Measurements from ENCODE around the gene EXD2. TPM values are rescaled to one million over a fixed set of nuclear protein-coding genes. Genes with fewer than 3 reads are reported as not detected.
"Not testable (repeated sequence)": the region's sequence is repeated elsewhere in the genome, so short reads cannot be mapped to it uniquely, and the experiment has no call there.

The EXD2 gene
- total RNA-seq, 2 experiments from 2014 or later: 3.4 to 4.2 TPM

DNA sequence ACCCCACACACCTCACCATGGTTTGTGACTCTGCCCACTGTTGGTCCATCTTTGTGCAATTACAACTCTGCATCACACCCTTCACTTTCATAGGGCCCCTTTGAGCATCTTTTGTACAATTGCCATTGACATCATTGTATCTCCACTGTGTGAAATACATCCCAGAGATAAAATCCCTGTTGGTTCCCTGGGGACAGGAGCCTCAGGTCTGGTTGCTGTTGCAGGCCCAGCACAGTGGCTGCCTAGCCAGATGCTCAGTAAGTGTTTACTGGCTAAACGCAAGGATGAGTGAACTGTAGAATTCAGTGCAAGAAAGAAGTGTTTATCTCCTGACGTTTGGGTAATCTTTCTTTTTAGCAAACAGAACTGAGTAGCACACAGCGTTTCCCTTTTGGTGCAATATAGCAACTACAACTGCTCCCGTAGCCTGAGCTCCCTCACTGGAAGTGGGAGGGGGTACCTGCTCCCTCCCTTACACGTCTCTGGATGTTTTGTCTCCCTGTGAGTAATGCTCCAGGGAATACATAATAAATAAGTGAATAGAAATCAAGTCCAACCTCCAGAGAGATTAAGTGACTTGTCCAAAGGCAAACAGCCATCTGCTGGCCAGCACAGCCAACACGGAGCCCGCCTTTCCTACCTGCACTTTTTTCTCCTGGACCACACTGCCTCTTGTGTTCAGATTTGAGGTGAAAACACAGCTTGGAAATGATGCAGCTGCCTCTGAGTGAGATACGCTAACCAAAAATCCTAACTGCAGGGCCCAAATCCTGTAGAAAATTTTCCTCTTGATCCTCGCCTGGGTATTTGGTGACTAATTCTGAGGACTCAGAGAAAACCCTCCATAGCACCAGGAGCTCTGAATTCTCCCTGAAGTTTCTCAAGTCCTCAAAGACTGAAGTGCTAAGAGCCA lies 96.1 kb downstream of the EXD2 start:
- H3K27ac Mint-ChIP-seq: no peak overlapping the region
- no peaks in the 10 kb centered on the region for H3K9me3 Mint-ChIP-seq (ENCODE audit: insufficient read depth)
- no peaks in the 10 kb centered on the region for H3K4me1 Mint-ChIP-seq (ENCODE audit: low read depth)
- no peak for DNase-seq
- ChIA-PET CTCF (interaction anchor here (0.7 kb wide), 1 partner anchor 173 kb away, joined by 3 read pairs; no protein-coding TSS in a partner anchor), POLR2A (no interaction called here)
- no peak for ATAC-seq
- no peak overlapping the region for H3K4me3 Mint-ChIP-seq
- no peaks in the 10 kb centered on the region for H3K36me3 Mint-ChIP-seq (ENCODE audit: low read depth)
- H3K27me3 Mint-ChIP-seq (ENCODE audit: low read depth): peaks cover 13% of the 10 kb centered on the region

DNA sequence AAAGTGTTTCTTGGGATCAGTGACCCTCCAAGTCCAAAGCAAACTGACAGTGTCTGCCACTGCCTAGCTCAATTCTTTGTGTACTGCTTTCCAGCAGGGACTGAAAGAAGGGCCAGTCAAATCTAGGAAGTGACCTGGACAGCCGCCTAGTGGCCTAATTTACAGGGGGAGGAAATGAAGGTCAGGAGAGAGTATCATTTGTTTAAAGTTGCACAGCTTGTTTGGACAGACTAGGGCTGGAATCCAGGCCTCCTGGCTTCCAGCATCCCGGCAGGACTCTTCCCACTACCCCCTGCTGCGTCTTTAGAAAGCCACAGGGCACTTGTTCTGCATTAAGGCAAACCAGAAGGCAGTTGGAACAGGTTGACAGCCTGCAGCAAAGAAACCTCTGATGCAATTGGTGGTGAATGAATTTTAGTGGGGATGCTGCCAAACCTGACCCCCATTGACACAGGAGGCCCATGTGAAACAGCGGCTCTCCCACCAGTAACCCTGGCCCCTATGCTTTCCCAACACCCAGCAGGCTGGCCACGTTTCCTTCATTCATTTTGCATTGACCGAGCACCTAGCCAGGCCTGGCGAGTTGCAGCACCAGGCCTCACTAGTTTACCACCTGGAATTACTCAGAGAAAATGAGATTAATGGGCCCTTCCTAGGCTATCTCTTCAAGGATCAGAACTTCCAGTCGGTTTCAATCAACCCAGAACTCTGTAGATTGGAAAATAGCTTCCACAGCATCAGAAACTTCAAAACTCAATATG lies 96.9 kb downstream of the EXD2 start:
- Mint-ChIP-seq H3K4me3 (no peak overlapping the region), H3K27ac (no peak overlapping the region), H3K9me3 (ENCODE audit: insufficient read depth) (no peaks in the 10 kb centered on the region), H3K36me3 (ENCODE audit: low read depth) (no peaks in the 10 kb centered on the region), H3K27me3 (ENCODE audit: low read depth) (peaks cover 12% of the 10 kb centered on the region), H3K4me1 (ENCODE audit: low read depth) (no peaks in the 10 kb centered on the region)
- ATAC-seq (no peak), DNase-seq (no peak)
- POLR2A ChIA-PET: no interaction called here
- CTCF ChIA-PET: interaction anchor here (0.7 kb wide), 1 partner anchor 172 kb away, joined by 3 read pairs; no protein-coding TSS in a partner anchor

DNA sequence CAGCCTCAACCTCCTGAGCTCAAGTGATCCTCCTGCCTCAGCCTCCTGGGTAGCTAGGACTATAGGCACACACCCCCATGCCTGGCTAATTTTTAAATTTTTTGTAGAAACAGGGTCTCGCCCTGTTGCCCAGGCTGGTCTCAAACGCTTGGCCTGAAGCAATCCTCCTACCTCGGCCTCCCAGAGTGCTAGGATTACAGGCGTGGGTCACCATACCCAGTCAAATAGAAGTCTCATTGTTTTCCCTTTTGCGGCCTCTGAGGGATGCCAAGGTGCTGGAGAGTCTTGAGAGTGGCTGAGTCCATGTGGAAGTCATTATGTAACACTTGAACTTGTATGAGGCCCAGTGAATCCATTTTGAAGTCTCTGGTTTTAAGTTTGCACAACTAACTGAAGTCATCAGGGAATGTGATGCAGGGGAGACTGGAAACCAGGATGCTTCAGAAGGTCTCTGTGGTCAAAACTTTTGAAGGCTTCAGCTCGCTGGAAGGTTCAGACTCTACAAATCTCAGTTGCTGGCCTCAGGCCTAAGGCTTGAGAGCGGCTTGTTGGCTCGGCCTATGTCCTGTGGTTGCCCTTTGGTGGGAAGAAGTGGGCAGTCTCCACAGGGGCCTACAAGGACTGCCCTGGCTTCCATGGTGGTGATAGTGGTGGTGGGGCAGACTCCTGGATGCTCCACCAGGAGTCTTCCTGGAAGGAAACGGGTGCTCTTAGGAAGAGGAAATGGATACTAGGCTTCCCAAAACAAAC lies 97.8 kb downstream of the EXD2 start:
- Mint-ChIP-seq H3K4me1 (ENCODE audit: low read depth) (no peaks in the 10 kb centered on the region), H3K27me3 (ENCODE audit: low read depth) (peaks cover 12% of the 10 kb centered on the region), H3K27ac (no peak overlapping the region), H3K9me3 (ENCODE audit: insufficient read depth) (no peaks in the 10 kb centered on the region), H3K36me3 (ENCODE audit: low read depth) (no peaks in the 10 kb centered on the region), H3K4me3 (no peak overlapping the region)
- ATAC-seq (no peak), DNase-seq (no peak)
- ChIA-PET POLR2A (no interaction called here), CTCF (no interaction called here)

DNA sequence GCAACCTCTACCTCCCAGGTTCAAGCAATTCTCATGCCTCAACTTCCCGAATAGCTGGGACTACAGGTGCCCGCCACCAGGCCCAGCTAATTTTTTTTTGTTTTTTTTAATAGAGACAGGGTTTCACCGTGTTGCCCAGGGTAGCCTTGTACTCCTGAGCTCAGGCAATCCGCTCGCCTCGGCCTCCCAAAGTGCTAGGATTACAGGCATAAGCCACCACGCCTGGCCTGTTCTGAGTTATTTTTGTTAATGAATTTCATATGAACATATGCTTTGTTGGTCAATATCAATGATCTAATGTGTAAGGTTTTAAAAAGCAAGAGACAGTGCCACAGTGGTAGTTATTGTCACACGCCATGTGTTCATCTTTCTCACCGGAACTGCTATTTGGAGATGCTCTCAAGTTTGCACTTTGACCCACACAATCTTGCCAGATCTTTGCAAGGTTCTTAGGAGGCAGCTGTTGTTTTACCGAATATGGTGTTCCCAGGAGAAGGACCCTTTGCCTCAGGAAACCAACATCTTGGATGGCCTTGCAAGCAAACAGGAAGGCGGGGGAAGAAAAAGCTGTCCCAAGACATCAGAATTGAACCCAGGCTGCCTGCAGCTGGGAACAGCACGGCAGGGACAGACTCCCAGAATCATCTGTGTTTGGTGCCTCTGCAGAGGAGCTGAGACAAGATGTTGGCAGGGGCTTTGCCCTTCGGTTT lies 98.7 kb downstream of the EXD2 start:
- ATAC-seq (no peak), DNase-seq (no peak)
- ChIA-PET CTCF (interaction anchor here (1.1 kb wide), 1 partner anchor 160 kb away, joined by 3 read pairs; no protein-coding TSS in a partner anchor), POLR2A (no interaction called here)
- Mint-ChIP-seq H3K9me3 (ENCODE audit: insufficient read depth) (no peaks in the 10 kb centered on the region), H3K36me3 (ENCODE audit: low read depth) (no peaks in the 10 kb centered on the region), H3K27ac (no peak overlapping the region), H3K4me1 (ENCODE audit: low read depth) (no peaks in the 10 kb centered on the region), H3K27me3 (ENCODE audit: low read depth) (peaks cover 12% of the 10 kb centered on the region), H3K4me3 (no peak overlapping the region)

DNA sequence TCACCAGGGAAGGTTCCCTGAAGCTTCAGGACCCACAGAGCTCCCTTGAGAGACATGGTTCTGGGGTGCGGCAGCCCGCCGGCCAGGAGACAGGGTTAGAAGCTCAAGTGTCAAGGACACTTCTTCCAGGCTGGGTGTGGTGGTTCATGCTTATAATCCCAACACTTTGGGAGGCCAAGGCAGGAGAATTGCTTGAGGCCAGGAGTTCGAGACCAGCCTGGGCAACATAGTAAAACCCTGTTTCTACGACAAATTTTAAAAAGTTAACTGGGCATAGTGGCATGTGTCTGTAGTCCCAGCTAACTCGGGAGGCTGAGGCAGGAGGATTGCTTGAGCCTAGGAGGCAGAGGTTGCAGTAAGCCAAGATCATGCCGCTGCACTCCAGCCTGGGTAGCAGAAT lies 99.6 kb downstream of the EXD2 start:
- DNase-seq; H3K36me3 Mint-ChIP-seq (ENCODE audit: low read depth); H3K27me3 Mint-ChIP-seq (ENCODE audit: low read depth); H3K4me1 Mint-ChIP-seq (ENCODE audit: low read depth); POLR2A ChIA-PET; H3K4me3 Mint-ChIP-seq; H3K9me3 Mint-ChIP-seq (ENCODE audit: insufficient read depth); ATAC-seq; H3K27ac Mint-ChIP-seq: not testable (repeated sequence)
- CTCF ChIA-PET: interaction anchor here (1.1 kb wide), 1 partner anchor 161 kb away, joined by 3 read pairs; no protein-coding TSS in a partner anchor

DNA sequence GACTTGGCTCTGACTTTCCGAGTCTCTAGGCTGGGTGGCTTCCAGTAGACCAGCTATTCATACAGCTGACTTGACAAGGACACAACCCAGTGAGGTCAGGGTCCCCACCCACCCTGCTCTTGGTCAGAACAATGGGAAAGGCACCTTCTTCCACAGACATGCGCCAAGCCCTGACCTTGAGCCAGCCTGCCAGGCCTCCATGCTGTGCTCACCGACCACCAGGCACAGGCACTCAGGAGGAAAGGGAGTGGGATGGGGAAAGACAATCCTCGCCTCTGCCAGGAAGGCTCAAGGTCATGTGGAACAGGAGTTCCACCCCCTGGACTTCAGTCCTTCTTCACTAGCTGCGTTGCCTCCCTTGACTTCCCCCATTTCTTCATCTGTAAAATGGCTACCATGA lies 100.1 kb downstream of the EXD2 start:
- Mint-ChIP-seq H3K4me3 (no peak overlapping the region), H3K9me3 (ENCODE audit: insufficient read depth) (no peaks in the 10 kb centered on the region), H3K4me1 (ENCODE audit: low read depth) (no peaks in the 10 kb centered on the region), H3K27me3 (ENCODE audit: low read depth) (peaks cover 9% of the 10 kb centered on the region), H3K27ac (no peak overlapping the region), H3K36me3 (ENCODE audit: low read depth) (no peaks in the 10 kb centered on the region)
- CTCF ChIA-PET: interaction anchor here (1.1 kb wide), 1 partner anchor 162 kb away, joined by 3 read pairs; no protein-coding TSS in a partner anchor
- POLR2A ChIA-PET: no interaction called here
- DNase-seq: no peak
- ATAC-seq: no peak

DNA sequence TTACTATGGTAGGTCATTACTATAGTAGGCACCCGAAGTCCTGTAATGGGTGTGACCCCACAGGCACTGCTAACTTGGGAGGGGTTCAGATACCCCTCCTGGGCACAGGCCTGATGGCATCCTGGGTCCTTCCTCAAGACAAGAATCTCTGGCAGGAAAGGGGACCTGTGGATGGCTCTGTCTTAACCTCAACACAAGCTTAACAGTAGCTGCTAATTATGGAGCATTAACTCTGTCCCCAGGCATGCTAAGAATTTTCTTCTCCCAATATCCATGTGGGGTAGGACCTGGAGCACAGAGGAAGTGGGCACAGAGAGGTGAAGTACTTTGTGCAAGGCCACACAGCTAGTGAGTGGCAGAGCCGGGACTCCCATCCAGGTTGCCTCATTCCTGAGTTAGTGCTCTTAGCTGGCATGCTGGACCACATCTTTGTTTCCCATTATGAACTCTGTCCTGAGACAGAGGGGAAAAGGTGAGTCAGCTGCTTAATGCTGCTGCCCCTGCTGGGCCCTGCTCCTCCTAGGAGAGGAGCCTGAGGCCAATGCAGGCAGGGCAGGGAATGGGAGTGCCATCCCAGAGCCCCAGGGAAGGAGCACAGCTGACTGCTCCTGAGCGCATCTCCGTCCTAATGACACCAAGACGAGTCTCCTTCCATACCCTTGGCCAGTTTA lies 100.7 kb downstream of the EXD2 start:
- no peaks in the 10 kb centered on the region for H3K9me3 Mint-ChIP-seq (ENCODE audit: insufficient read depth)
- ATAC-seq (no peak), DNase-seq (no peak)
- no peaks in the 10 kb centered on the region for H3K36me3 Mint-ChIP-seq (ENCODE audit: low read depth)
- CTCF ChIA-PET: no interaction called here
- POLR2A ChIA-PET: no interaction called here
- no peak overlapping the region for H3K4me3 Mint-ChIP-seq
- H3K27me3 Mint-ChIP-seq (ENCODE audit: low read depth): peaks cover 6% of the 10 kb centered on the region
- no peak overlapping the region for H3K27ac Mint-ChIP-seq
- no peaks in the 10 kb centered on the region for H3K4me1 Mint-ChIP-seq (ENCODE audit: low read depth)

Other genes with a start within 250 kb of the EXD2 start
- 10 to 100 TPM; 51.4 to 56.1 TPM for gene ACTN1, start 212.2 kb upstream of the EXD2 start, total RNA-seq
- 10 to 100 TPM; 38.4 to 41.2 TPM for gene DCAF5, start 38.4 kb upstream of the EXD2 start, total RNA-seq
- not detected for gene GALNT16, start 68.7 kb downstream of the EXD2 start, total RNA-seq
- 100 to 1,000 TPM; 290 to 318 TPM for gene ERH, start 206.8 kb downstream of the EXD2 start, total RNA-seq
- gene SLC39A9, start 207.2 kb downstream of the EXD2 start, total RNA-seq: 10 to 100 TPM; 44.5 to 46.2 TPM

All from activated CD8-positive, alpha-beta T cell treated with anti-CD3 and anti-CD28 coated beads, Interleukin-2, amount 10 ng/mL, durations not matched to agents 7 days and 5 days (primary cell).